HUES48 (cell line): ENCODE results near the gene SECISBP2.

Experiments used
- H3K27ac ChIP-seq: one replicate; pipeline ENCODE4 v1.7.0; 2013; ENCODE audit warnings: low read depth, low read length, inconsistent platforms
- H3K27me3 ChIP-seq: 2 replicates; pipeline ENCODE4 v1.6.1; 2013; ENCODE audit warnings: mild to moderate bottlenecking, low read length; ENCODE audit not compliant: control insufficient read depth, insufficient read depth
- H3K36me3 ChIP-seq: 2 replicates; pipeline ENCODE4 v1.6.1; 2013; ENCODE audit warnings: low read length; ENCODE audit not compliant: control insufficient read depth, insufficient read depth
- H3K4me1 ChIP-seq: 2 replicates; pipeline ENCODE4 v1.6.1; 2013; ENCODE audit warnings: mild to moderate bottlenecking, low read length; ENCODE audit not compliant: control insufficient read depth, insufficient read depth
- H3K4me3 ChIP-seq: 2 replicates; pipeline ENCODE4 v1.5.1; 2013; ENCODE audit warnings: mild to moderate bottlenecking, low read depth, low read length
- H3K9ac ChIP-seq: 2 replicates; pipeline ENCODE4 v1.6.1; 2013; ENCODE audit warnings: mild to moderate bottlenecking, low read depth, low read length, moderate library complexity
- H3K9me3 ChIP-seq: 2 replicates; pipeline ENCODE4 v1.6.1; 2013; ENCODE audit warnings: low read length; ENCODE audit not compliant: control insufficient read depth, insufficient read depth

Gene SECISBP2

GRCh38 chr9:89359751-89360261, 41.5 kb downstream of the SECISBP2 start:
- Histone ChIP-seq H3K27ac (no peak overlapping the region), H3K9ac (no peak overlapping the region), H3K4me3 (no peak overlapping the region), H3K9me3 (no peaks in the 10 kb centered on the region), H3K4me1 (no peaks in the 10 kb centered on the region), H3K27me3 (no peaks in the 10 kb centered on the region), H3K36me3 (peaks cover 79% of the 10 kb centered on the region)

DNA sequence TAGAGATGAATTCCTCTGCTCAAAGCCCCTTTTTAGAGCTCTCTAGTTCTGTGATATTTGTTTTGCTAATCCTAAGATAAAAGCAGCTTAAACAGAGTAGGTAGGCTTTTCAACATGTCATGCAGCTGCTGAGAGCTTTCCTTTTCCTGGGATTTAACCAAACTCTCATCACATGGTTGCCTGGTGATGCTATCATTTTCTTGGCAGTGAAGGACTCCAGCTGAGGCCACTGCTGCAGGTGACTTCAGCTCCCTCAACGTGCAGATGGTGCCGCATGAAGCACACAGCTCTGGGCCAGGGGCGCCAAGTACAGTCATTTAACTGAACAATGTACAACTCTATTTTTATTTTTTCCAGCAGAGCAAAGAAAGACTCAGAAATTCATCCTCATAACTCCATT, 42.2 kb downstream of the SECISBP2 start:
- H3K27ac ChIP-seq: no peak overlapping the region
- no peaks in the 10 kb centered on the region for H3K27me3 ChIP-seq
- H3K4me3 ChIP-seq: no peak overlapping the region
- H3K4me1 ChIP-seq: no peaks in the 10 kb centered on the region
- H3K9me3 ChIP-seq: no peaks in the 10 kb centered on the region
- H3K36me3 ChIP-seq: peaks cover 72% of the 10 kb centered on the region
- H3K9ac ChIP-seq: no peak overlapping the region

DNA sequence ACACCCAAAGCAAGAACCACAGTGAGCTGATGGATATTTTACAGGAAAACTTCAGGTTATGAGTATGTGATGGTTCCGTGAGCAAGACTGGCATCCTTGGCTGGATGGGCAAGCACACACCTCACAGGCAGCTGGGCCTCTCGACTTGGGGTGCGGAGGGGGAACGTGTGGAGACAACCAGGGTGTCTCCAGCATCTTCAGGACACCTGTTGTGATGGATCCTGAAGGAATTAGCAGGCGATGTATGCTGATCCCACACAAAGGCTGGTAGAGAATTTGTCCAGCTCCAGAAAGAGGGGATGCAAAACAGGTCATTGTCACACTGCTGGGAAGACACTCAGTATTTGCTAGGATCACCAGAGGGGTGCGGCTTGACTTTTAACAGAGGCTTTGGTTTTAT, 42.7 kb downstream of the SECISBP2 start:
- Histone ChIP-seq H3K9me3 (no peaks in the 10 kb centered on the region), H3K9ac (no peak overlapping the region), H3K27me3 (no peaks in the 10 kb centered on the region), H3K4me1 (no peaks in the 10 kb centered on the region), H3K27ac (no peak overlapping the region), H3K4me3 (no peak overlapping the region), H3K36me3 (peaks cover 67% of the 10 kb centered on the region)

DNA sequence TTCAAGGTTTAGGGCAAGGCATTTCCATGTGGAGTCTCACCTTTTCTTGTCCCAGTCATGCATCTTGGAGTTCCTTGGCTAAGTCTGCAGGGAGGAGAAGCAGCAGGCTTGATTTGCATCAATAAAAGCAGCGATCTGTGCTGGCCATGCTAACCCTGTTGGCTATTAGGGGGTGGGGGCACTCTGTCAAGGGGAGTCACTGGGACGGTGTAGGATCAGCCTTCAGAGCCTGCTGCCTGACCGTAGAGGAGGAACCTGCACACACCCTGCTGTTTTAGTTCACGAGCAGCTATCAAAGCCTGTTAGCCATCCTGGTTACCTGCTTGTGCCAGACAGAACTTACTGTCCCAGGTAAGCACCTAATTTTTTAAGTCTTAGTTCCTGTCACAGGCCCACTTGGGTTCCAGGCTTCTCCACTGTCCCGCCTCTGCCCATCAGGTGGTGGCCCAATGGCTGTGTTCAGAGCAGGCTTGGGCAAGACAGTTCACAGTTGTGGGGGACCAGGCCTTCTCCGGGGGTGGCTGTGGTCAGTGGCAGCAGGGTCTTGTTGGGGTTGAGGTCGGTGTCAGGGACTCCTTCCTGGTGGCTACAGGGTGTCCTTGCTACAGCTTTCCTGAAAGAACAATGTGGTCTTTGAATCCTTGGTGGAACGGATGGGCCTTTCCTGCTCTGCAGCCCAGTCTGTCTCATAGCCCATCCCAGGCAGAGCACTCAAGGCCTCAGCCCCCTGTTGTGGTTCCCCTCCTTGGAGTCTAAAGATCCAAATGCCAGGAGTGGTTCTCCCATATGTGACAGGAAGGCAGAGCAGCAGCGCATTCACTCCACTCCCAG, 43.7 kb downstream of the SECISBP2 start:
- Histone ChIP-seq H3K4me1 (no peaks in the 10 kb centered on the region), H3K9me3 (no peaks in the 10 kb centered on the region), H3K36me3 (peaks cover 57% of the 10 kb centered on the region), H3K27ac (no peak overlapping the region), H3K4me3 (no peak overlapping the region), H3K27me3 (no peaks in the 10 kb centered on the region), H3K9ac (no peak overlapping the region)

- no peak overlapping the region for H3K27ac ChIP-seq
- H3K36me3 ChIP-seq: peaks cover 49% of the 10 kb centered on the region
- H3K4me1 ChIP-seq: no peaks in the 10 kb centered on the region
- no peaks in the 10 kb centered on the region for H3K9me3 ChIP-seq
- no peak overlapping the region for H3K9ac ChIP-seq
- H3K27me3 ChIP-seq: no peaks in the 10 kb centered on the region
- H3K4me3 ChIP-seq: no peak overlapping the region
These were observed 44.5 kb downstream of the SECISBP2 start for GRCh38 chr9:89362647-89363310.

- no peak overlapping the region for H3K4me3 ChIP-seq
- H3K27me3 ChIP-seq: no peaks in the 10 kb centered on the region
- H3K9me3 ChIP-seq: no peaks in the 10 kb centered on the region
- H3K27ac ChIP-seq: no peak overlapping the region
- peaks cover 44% of the 10 kb centered on the region for H3K36me3 ChIP-seq
- no peaks in the 10 kb centered on the region for H3K4me1 ChIP-seq
- no peak overlapping the region for H3K9ac ChIP-seq
These were observed 45.0 kb downstream of the SECISBP2 start for GRCh38 chr9:89363311-89363670.

DNA sequence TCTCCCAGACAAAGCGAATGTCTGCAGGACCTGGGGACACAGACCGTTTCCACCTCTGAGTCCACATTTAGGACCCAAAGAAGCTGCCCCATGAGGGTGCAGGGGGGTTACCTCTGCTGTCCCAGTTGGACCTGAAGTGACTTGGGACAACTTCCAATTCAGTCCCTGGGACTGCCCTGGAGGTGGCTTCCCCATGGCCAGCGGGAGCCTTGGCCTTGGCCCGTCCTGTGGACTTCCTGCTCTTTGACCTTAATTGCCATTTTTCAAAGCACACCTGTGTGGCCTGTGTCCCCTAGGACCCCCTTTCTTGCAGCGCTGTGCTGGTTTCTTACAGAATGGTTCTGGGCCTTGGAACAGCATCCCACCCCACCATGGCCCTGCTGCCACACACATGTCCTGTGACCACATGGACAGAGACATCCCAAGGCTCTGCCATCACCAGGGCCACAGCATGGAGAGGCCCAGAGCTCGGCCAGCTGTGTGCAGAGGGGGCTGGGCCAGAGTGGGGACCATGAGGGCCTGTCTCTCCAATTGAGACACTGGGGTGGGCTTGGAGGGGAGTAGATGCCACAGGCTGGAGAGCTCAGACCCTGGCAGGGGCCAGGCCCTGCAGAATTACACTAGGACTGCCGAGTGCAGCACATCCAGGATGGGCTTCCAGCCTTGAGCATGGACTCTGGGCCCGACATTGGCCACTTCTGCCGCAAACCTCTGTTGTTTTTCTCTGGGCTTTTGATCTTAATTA, 45.8 kb downstream of the SECISBP2 start:
- no peak overlapping the region for H3K27ac ChIP-seq
- no peaks in the 10 kb centered on the region for H3K4me1 ChIP-seq
- H3K27me3 ChIP-seq: no peaks in the 10 kb centered on the region
- H3K9ac ChIP-seq: no peak overlapping the region
- H3K4me3 ChIP-seq: no peak overlapping the region
- H3K36me3 ChIP-seq: peaks cover 36% of the 10 kb centered on the region
- no peaks in the 10 kb centered on the region for H3K9me3 ChIP-seq

GRCh38 chr9:89364666-89365531, 46.6 kb downstream of the SECISBP2 start:
- H3K9me3 ChIP-seq: no peaks in the 10 kb centered on the region
- H3K27me3 ChIP-seq: no peaks in the 10 kb centered on the region
- H3K4me3 ChIP-seq: no peak overlapping the region
- H3K36me3 ChIP-seq: peaks cover 28% of the 10 kb centered on the region
- H3K27ac ChIP-seq: no peak overlapping the region
- H3K4me1 ChIP-seq: no peaks in the 10 kb centered on the region
- H3K9ac ChIP-seq: no peak overlapping the region

- H3K9ac ChIP-seq: no peak overlapping the region
These were observed 47.2 kb downstream of the SECISBP2 start for GRCh38 chr9:89365532-89365912.

DNA sequence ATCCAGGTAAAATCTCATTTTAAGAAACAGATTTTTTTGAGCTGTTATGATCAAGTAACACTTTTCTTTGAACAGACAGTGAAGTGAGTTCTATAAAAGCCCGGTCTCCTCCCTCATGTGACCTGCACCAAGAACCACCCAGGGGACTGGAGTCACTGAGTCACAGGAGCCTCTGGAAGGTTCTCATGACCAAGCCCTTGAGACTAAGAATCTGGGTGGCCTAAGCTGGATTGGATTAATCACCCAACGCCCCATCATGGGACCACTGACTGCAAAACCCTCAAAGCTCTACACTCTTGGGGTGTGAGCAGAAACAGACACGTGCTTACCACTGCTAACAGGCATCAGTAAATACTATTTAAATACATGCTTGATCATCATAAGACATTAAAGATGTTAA, 48.4 kb downstream of the SECISBP2 start:
- Histone ChIP-seq H3K9me3 (no peaks in the 10 kb centered on the region), H3K4me3 (no peak overlapping the region), H3K9ac (no peak overlapping the region), H3K27ac (no peak overlapping the region), H3K27me3 (no peaks in the 10 kb centered on the region), H3K4me1 (no peaks in the 10 kb centered on the region), H3K36me3 (peaks cover 10% of the 10 kb centered on the region)

More at GRCh38 chr9:89365532-89365912, 47.2 kb downstream of the SECISBP2 start:
- Histone ChIP-seq H3K36me3 (peaks cover 22% of the 10 kb centered on the region), H3K4me3 (no peak overlapping the region), H3K4me1 (no peaks in the 10 kb centered on the region), H3K9me3 (no peaks in the 10 kb centered on the region), H3K27ac (no peak overlapping the region), H3K27me3 (no peaks in the 10 kb centered on the region)
